Gastroesophageal sphincter (tissue), 4 donors: ENCODE measurements around the gene BCKDK. TPM values are rescaled to one million over a fixed set of nuclear protein-coding genes. Genes with fewer than 3 reads are reported as not detected.

ENCODE experiments used
- ATAC-seq: fragments of 150-250 bp; one replicate; pipeline ENCODE4 v1.9.1; 2016; ENCODE audit warnings: mild to moderate bottlenecking, moderate library complexity
- H3K27ac ChIP-seq, 4 donors: fragments of 200-600 bp; sonication (generic) in 3 of 4; 1 replicate in 3 of 4; 2 replicates in 1 of 4; pipeline ENCODE4 v1.5.1; 2016 to 2019
- H3K27me3 ChIP-seq: fragments of 200-600 bp; sonication (generic); one replicate; pipeline ENCODE4 v1.5.1; 2019
- H3K36me3 ChIP-seq, 2 donors: fragments of 200-600 bp; sonication (generic); one replicate each; pipeline ENCODE4 v1.5.1; 2019; ENCODE audit warnings: control low read depth in 1 of 2
- H3K4me1 ChIP-seq, 3 donors: fragments of 200-600 bp; sonication (generic); 1 replicate in 2 of 3; 2 replicates in 1 of 3; pipeline ENCODE4 v1.5.1; 2016 to 2019; ENCODE audit warnings: control low read depth in 2 of 3
- H3K4me3 ChIP-seq, 2 donors: fragments of 200-600 bp; sonication (generic); one replicate each; pipeline ENCODE4 v1.5.1; 2019; ENCODE audit warnings: mild to moderate bottlenecking in 1 of 2, moderate library complexity in 1 of 2
- H3K9me3 ChIP-seq, 3 donors: fragments of 200-600 bp; sonication (generic); one replicate each; pipeline ENCODE4 v1.5.1; 2017 to 2019; ENCODE audit warnings: control low read depth in 2 of 3
- EP300 ChIP-seq: sonication (generic); formaldehyde crosslinking; IDR thresholded peaks from one replicate; pipeline ENCODE4 v1.6.1; 2017; ENCODE audit warnings: antibody characterized with exemption, mild to moderate bottlenecking
- POLR2A ChIP-seq, 2 donors: fragments of 450-650 bp; IDR thresholded peaks; one replicate each; pipeline ENCODE4 v1.6.1; 2017; ENCODE audit warnings: antibody characterized with exemption in 2 of 2, mild to moderate bottlenecking in 2 of 2, moderate library complexity in 1 of 2
- POLR2AphosphoS5 ChIP-seq: sonication (generic); formaldehyde crosslinking; IDR thresholded peaks from one replicate; pipeline ENCODE4 v1.6.1; 2017; ENCODE audit warnings: antibody characterized with exemption
- WGBS, 2 donors: methylation state at CpG; one replicate each; pipeline ENCODE4 v1.1.5; 2018; ENCODE audit warnings: low coverage in 1 of 2; 5-methylcytosine and 5-hydroxymethylcytosine counted together
- total RNA-seq, 4 donors: library from RNA; depleted of rRNA; stranded (reverse); fragments of >200 nt; gene quantifications; one replicate each; pipeline ENCODE4 v1.1.0, GENCODE V29; 2016
- TF ChIP-seq, protein P1 (sequence below), 4 experiments: fragments of 200-600 bp in 2 of 4; fragments of 450-650 bp in 2 of 4; sonication (generic) in 1 of 4; IDR thresholded peaks; one replicate each; pipeline ENCODE4 v1.5.1; 2017 to 2019; ENCODE audit warnings: antibody characterized with exemption in 4 of 4, mild to moderate bottlenecking in 2 of 4, moderate library complexity in 2 of 4

BCKDK gene
- total RNA-seq, 4 donors from 2014 or later, result 26.5 to 70.2 (median 39.8) TPM

DNA sequence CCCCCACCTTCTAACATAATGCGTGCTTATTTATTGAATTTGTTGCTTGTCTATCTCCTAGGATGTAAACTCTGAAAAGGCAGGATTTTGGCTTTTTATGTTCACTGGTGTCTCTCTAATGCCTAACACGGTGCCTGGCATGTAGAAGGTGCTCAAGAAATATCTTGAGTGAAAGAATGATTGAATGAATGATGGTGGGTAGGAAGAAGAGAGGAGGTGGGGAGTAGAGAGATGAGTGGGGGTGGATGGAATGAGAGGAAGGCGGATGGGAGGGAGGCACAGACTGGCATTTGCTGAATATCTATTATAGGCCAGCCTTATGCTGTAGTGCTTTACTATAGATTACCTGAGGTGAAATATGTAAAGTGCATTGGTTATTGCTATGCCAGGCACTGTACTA, 39.4 kb downstream of the BCKDK start:
- ATAC-seq, result no peak
- no peaks in the 10 kb centered on the region for H3K9me3 ChIP-seq
- H3K4me3 ChIP-seq, result no peak overlapping the region
- H3K36me3 ChIP-seq, result no peaks in the 10 kb centered on the region
- 87 to 88% methylated on average over 3 of the region's 3 CpGs for WGBS, 2 donors
- peaks cover 44% of the 10 kb centered on the region for H3K27me3 ChIP-seq
- TF ChIP-seq POLR2AphosphoS5, result no peak
- TF ChIP-seq, protein P1, sequence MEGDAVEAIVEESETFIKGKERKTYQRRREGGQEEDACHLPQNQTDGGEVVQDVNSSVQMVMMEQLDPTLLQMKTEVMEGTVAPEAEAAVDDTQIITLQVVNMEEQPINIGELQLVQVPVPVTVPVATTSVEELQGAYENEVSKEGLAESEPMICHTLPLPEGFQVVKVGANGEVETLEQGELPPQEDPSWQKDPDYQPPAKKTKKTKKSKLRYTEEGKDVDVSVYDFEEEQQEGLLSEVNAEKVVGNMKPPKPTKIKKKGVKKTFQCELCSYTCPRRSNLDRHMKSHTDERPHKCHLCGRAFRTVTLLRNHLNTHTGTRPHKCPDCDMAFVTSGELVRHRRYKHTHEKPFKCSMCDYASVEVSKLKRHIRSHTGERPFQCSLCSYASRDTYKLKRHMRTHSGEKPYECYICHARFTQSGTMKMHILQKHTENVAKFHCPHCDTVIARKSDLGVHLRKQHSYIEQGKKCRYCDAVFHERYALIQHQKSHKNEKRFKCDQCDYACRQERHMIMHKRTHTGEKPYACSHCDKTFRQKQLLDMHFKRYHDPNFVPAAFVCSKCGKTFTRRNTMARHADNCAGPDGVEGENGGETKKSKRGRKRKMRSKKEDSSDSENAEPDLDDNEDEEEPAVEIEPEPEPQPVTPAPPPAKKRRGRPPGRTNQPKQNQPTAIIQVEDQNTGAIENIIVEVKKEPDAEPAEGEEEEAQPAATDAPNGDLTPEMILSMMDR (IDR thresholded peaks at IDR 0.05), result no peak
- TF ChIP-seq EP300, result no peak
- TF ChIP-seq POLR2A (IDR thresholded peaks at IDR 0.05), result no peak
- H3K27ac ChIP-seq, result no peak overlapping the region
- H3K4me1 ChIP-seq, result peaks cover 0 to 12% (median 6%) of the 10 kb centered on the region in 3 donors

GRCh38 chr16:31148281-31148728, 40.1 kb downstream of the BCKDK start:
- Histone ChIP-seq H3K9me3 (no peaks in the 10 kb centered on the region), H3K27ac (no peak overlapping the region), H3K4me3 (no peak overlapping the region), H3K27me3 (peaks cover 51% of the 10 kb centered on the region), H3K36me3 (no peaks in the 10 kb centered on the region), H3K4me1 (peaks cover 0 to 5% (median 0%) of the 10 kb centered on the region in 3 donors)
- WGBS, 2 donors, result 7 to 10% methylated on average over 3 to 6 of the region's 40 CpGs
- TF ChIP-seq POLR2A (IDR thresholded peaks at IDR 0.05) (no peak), EP300 (no peak), POLR2AphosphoS5 (no peak)
- TF ChIP-seq, protein P1 (IDR thresholded peaks at IDR 0.05), result no peak
- ATAC-seq, result peak; percentile 21

DNA sequence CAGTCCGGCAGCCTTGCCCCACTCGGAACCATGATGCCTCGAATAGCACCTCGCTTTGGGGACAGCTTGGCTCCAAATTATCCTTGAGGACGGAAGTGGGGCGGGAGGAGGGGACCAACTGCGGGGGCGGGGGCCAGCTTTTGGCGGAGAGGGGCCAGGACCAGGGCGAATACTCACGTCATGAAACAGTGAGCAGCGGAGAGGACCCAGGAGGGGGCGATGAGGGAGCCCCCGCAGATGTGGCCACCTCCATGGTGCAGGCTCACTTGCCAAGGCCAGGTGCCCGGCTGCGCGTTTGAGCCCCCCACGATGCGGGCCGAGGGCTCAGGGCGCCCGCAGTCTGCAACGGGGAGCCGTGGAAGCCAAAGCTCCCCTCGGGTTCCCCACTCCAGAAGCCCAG, 40.7 kb downstream of the BCKDK start:
- no peak for TF ChIP-seq EP300
- no peak for TF ChIP-seq POLR2A (IDR thresholded peaks at IDR 0.05)
- TF ChIP-seq, protein P1 (IDR thresholded peaks at IDR 0.05), result no peak
- TF ChIP-seq POLR2AphosphoS5, result no peak
- H3K27ac ChIP-seq, result no peak overlapping the region
- no peaks in the 10 kb centered on the region for H3K9me3 ChIP-seq
- 81% methylated on average over 3 of the region's 25 CpGs; no CpG with 5 or more reads in 1 of the 2 donors for WGBS, 2 donors
- peaks cover 56% of the 10 kb centered on the region for H3K27me3 ChIP-seq
- ATAC-seq, result no peak
- no peak overlapping the region for H3K4me3 ChIP-seq
- H3K36me3 ChIP-seq, result no peaks in the 10 kb centered on the region
- peaks cover 0 to 4% (median 0%) of the 10 kb centered on the region in 3 donors for H3K4me1 ChIP-seq

- H3K27ac ChIP-seq, result peak overlapping the region in 1 of 4 donors; percentile 29
- peaks cover 56% of the 10 kb centered on the region for H3K27me3 ChIP-seq
- no peak for ATAC-seq
- no peaks in the 10 kb centered on the region for H3K9me3 ChIP-seq
- H3K4me1 ChIP-seq, result peaks cover 0 to 4% (median 0%) of the 10 kb centered on the region in 3 donors
- H3K4me3 ChIP-seq, result peak overlapping the region in 1 of 2 donors; percentile 3
- TF ChIP-seq EP300 (no peak), POLR2A (IDR thresholded peaks at IDR 0.05) (no peak), POLR2AphosphoS5 (no peak)
- TF ChIP-seq, protein P1 (IDR thresholded peaks at IDR 0.05), result no peak
- 73 to 86% methylated on average over 5 of the region's 5 CpGs for WGBS, 2 donors
- no peaks in the 10 kb centered on the region for H3K36me3 ChIP-seq
These were observed 41.1 kb downstream of the BCKDK start for GRCh38 chr16:31149332-31149731.
